Measurements from ENCODE around the gene ZFP36.

ZFP36 gene

DNA sequence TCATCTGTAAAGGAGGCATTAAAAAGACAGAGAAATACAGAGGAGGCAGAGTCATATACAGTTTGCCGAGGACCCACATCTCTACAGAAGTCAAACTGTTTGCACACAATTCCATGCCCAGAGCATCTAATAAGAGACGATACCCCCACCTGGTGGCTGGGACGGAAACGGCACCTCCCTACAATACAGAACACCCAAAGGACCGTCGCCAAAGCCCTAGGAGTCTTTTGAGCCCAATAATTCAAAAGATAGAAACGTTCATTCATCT, 5.1 kb downstream of the ZFP36 start:
- H3K4me3 ChIP-seq (ENCODE audit: low read depth, low read length) = peak overlapping the region; percentile 16
- peak; percentile 96 for DNase-seq (ENCODE audit: low read depth)
- TF ChIP-seq, protein P1, sequence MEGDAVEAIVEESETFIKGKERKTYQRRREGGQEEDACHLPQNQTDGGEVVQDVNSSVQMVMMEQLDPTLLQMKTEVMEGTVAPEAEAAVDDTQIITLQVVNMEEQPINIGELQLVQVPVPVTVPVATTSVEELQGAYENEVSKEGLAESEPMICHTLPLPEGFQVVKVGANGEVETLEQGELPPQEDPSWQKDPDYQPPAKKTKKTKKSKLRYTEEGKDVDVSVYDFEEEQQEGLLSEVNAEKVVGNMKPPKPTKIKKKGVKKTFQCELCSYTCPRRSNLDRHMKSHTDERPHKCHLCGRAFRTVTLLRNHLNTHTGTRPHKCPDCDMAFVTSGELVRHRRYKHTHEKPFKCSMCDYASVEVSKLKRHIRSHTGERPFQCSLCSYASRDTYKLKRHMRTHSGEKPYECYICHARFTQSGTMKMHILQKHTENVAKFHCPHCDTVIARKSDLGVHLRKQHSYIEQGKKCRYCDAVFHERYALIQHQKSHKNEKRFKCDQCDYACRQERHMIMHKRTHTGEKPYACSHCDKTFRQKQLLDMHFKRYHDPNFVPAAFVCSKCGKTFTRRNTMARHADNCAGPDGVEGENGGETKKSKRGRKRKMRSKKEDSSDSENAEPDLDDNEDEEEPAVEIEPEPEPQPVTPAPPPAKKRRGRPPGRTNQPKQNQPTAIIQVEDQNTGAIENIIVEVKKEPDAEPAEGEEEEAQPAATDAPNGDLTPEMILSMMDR (conservative IDR thresholded peaks at IDR 0.05; ENCODE audit: low read depth, low read length) = peak; percentile 93

DNA sequence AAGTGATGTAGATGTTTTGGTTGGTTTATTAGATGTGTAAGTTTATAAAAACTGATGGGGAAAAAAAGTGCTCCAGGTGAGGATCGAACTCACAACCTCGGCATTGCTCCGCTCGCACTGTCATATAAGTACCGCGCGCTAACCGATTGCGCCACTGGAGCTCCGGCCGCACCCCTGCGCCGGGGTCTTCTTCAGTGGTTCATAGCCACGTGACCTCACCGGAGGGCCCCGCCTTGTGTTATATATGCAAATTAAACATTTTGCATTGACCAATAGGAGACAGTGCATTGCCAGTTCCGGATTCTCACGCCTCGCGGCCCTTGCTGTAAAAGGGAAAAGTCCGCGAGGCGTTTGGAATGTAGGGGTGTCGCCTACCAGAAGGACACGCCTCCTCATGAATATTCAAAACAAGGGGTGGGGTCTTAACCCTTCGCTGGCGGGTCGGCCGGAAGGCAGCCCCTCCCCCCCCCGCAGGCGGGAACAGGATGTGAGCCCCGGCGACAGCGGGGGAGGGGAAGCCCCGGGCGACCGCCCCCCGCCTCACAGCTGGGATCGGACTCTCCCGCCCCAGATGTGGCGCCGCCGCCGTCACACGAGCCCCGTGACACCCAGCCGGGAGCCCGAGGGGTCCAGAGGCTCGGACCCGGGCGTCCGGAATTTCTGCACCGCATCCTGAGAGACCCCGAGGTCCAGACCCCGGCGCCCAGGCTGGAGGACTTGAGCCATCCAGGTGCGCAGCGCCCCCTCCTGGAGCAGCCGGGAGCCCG, 5.6 kb downstream of the ZFP36 start, which contains the start of gene PLEKHG2:
TSS of gene PLEKHG2 (plus strand) at position 570 of the 767 bp plus-strand sequence. CDS start 1,418 bp downstream, outside the sequence.
- peak; percentile 100 for DNase-seq (ENCODE audit: low read depth)
- H3K4me3 ChIP-seq (ENCODE audit: low read depth, low read length) = peak within 1 kb of the TSS; percentile 86
- TF ChIP-seq, protein P1 (conservative IDR thresholded peaks at IDR 0.05; ENCODE audit: low read depth, low read length) = peak; percentile 75

DNA sequence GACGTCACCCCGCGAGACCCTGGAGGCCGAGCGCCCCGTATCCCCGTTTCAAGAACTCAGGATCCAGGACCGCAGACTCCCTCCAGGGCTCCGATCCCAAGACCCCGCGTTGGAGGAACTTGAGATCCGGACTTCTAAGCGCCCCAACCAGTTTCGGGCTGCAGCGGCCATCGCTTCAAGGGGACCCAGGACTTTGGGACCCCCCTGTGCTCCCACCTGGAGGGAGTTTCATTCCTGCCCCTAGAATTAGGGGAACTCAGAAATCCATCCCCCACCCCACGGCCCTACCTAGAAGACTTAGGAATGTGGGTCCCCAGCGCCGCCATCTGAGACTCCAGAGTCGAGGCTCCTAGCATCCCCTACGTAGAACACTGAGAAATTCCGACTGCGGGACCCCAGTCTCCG, 6.2 kb downstream of the ZFP36 start:
- TF ChIP-seq, protein P1 (conservative IDR thresholded peaks at IDR 0.05; ENCODE audit: low read depth, low read length) = no peak
- DNase-seq (ENCODE audit: low read depth) = no peak
- H3K4me3 ChIP-seq (ENCODE audit: low read depth, low read length) = peak overlapping the region; percentile 86

DNA sequence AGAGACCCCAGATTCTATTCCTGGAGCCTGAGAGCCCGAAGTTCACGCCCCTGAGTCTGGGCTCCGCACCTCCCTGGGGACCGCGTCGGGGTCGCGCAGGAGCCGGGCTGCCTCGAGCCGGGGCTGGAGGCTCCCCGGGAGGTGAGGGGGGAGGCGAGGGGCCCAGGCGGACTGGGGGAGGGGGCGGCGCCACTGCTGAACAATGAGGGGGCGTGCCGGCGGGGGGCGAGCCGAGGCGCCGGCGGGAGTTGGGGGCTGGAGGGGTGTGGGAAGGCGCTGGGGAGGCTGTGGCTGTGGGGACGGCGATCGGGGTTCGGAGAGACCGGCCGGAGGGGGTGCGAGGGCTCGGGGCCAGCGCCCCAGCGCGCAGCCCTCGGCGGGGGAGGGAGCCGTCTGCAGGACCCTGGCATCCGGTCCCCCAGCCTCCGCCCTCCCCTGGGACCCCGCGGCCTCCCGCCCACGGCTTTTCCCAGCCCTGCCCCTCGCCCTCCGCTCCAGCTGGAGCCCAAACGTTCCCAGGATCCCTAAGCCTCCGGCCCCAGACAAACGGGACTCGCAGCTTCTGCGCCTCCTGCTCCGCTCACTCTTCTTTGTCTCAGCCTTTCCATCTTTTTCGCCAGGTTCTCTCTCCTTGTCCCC, 6.7 kb downstream of the ZFP36 start:
- DNase-seq (ENCODE audit: low read depth) = peak; percentile 50
- TF ChIP-seq, protein P1 (conservative IDR thresholded peaks at IDR 0.05; ENCODE audit: low read depth, low read length) = no peak
- H3K4me3 ChIP-seq (ENCODE audit: low read depth, low read length) = peak overlapping the region; percentile 86

DNA sequence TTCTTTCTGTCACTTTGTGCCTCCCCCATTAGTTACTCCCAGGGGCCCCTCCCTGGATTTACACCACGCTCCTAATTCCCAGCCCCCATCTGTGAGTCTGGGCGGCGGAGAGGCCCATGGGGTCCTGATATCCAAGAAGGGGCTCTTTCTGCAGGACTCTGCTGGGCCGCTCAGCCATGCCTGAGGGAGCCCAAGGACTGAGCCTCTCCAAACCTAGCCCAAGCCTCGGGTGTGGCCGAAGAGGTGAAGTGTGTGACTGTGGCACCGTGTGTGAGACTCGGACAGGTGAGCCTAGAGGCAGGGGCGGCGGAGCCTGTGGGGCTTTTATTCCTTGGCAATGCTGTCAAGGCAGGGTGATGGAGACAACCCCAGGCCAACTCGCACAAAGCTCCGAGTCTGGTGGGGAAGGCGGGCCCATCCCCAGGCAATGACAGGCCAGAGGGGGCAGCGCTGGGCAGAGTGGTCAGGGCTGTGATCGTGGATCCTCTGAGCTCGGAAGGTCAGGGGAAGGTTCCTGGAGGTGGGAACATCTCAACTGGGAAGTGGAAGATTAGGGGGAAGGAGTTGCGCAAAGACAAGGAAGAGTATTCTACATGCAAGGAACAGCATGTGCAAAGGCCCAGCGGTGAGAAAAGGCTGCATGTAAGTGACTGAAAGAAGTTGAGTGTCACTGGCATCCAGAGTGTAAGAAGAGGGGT, 7.4 kb downstream of the ZFP36 start:
- TF ChIP-seq, protein P1 (conservative IDR thresholded peaks at IDR 0.05; ENCODE audit: low read depth, low read length) = peak; percentile 35
- peak overlapping the region; percentile 86 for H3K4me3 ChIP-seq (ENCODE audit: low read depth, low read length)
- no peak for DNase-seq (ENCODE audit: low read depth)

DNA sequence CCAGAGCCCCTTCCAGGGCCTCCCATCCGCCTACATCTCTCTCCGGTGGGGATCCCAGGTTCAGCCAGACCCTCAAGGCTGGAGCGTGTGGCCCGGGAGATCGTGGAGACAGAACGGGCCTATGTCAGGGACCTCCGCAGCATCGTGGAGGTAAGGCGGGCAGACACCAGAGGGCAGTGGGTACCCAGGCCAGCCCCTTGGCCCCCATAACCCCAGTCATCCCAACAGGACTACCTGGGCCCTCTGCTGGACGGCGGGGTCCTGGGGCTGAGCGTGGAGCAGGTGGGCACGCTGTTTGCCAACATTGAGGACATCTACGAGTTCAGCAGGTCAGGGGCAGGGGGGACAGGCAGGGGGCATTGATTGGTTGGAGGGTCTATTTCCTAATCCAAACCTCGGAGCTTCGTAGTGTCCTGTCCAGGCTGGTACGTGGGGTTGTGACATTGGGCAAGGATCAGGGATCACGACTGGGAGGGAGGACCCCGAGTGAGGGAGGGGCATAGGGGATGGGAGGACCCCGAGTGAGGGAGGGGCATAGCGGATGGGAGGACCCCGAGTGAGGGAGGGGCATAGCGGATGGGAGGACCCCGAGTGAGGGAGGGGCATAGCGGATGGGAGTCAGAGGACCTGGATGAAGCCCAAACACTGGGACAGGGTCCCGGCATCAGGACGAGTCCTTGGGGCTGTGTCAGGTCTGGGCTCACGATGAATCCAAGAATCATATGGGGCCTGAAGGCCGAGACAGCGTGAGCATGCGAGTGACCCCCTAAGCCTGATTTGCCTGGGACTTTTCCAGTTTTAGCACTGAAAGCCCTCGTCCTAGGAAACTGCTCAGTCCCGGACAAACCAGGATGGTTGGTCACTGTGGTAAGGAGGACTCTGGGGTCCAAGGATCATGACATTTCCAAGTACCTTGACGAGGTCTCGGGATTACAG, 8.7 kb downstream of the ZFP36 start:
- DNase-seq (ENCODE audit: low read depth) = no peak
- TF ChIP-seq, protein P1 (conservative IDR thresholded peaks at IDR 0.05; ENCODE audit: low read depth, low read length) = peak; percentile 19
- H3K4me3 ChIP-seq (ENCODE audit: low read depth, low read length) = peak overlapping the region; percentile 86
